Measurements from ENCODE around the gene FZR1. TPM values are rescaled to one million over a fixed set of nuclear protein-coding genes. Genes with fewer than 3 reads are reported as not detected.

Gene FZR1
- total and polyA plus RNA-seq, 8 donors, result 15.1 to 34.2 (median 20.4) TPM

GRCh38 chr19:3572132-3572854 lies 66.2 kb downstream of the FZR1 start:
- Histone ChIP-seq H3K36me3 (no peaks in the 10 kb centered on the region), H3K27me3 (no peaks in the 10 kb centered on the region), H3K4me1 (no peaks in the 10 kb centered on the region), H3K27ac (no peak overlapping the region), H3K9me3 (no peaks in the 10 kb centered on the region), H3K4me3 (peak overlapping the region; percentile 10 to 96 (median 92))
- 2 to 3% methylated on average over 48 of the region's 48 CpGs for WGBS, 2 donors
- ATAC-seq (peak; percentile 95 to 97 (median 96)), FAIRE-seq (peak; percentile 95), DNase-seq (peak; percentile 99 to 100 (median 100))
- intact Hi-C loops (cut with DNase I), result no loop called here
- TF ChIP-seq CTCF (IDR thresholded peaks at IDR 0.05), result no peak

- H3K36me3 ChIP-seq, result no peaks in the 10 kb centered on the region
- no peaks in the 10 kb centered on the region for H3K9me3 ChIP-seq
- no peak for TF ChIP-seq CTCF (IDR thresholded peaks at IDR 0.05)
- peak within 1 kb of the TSS; percentile 83 to 96 (median 92) for H3K4me3 ChIP-seq
- H3K27ac ChIP-seq, result peak within 1 kb of the TSS in 3 of 4 donors; percentile 48 to 68 (median 66)
- intact Hi-C loops (cut with DNase I), result no loop called here
- WGBS, 2 donors, result 1 to 2% methylated on average over 17 to 30 of the region's 30 CpGs
- H3K4me1 ChIP-seq, result no peaks in the 10 kb centered on the region
- DNase-seq (no peak), FAIRE-seq (no peak), ATAC-seq (no peak)
- H3K27me3 ChIP-seq, result no peaks in the 10 kb centered on the region
Measured at GRCh38 chr19:3572855-3573161, 66.7 kb downstream of the FZR1 start, which contains the start of gene HMG20B. HMG20B (plus strand) TSS chr19:3572944; CDS start chr19:3573310, 366 bp downstream.

- FAIRE-seq (no peak), DNase-seq (peak in 3 of 6 donors; percentile 43 to 86 (median 72)), ATAC-seq (peak; percentile 5 to 23 (median 18))
- H3K4me3 ChIP-seq, result peak overlapping the region; percentile 83 to 96 (median 92)
- no peaks in the 10 kb centered on the region for H3K27me3 ChIP-seq
- TF ChIP-seq CTCF (IDR thresholded peaks at IDR 0.05), result no peak
- intact Hi-C loops (cut with DNase I), result no loop called here
- H3K36me3 ChIP-seq, result no peaks in the 10 kb centered on the region
- H3K4me1 ChIP-seq, result no peaks in the 10 kb centered on the region
- H3K9me3 ChIP-seq, result no peaks in the 10 kb centered on the region
- H3K27ac ChIP-seq, result peak overlapping the region in 3 of 4 donors; percentile 48 to 68 (median 66)
- WGBS, 2 donors, result 1 to 2% methylated on average over 47 to 60 of the region's 60 CpGs
Measured at GRCh38 chr19:3573162-3573857, 67.2 kb downstream of the FZR1 start.

- Histone ChIP-seq H3K27ac (no peak overlapping the region), H3K4me3 (peak overlapping the region; percentile 83 to 96 (median 92)), H3K9me3 (no peaks in the 10 kb centered on the region), H3K36me3 (no peaks in the 10 kb centered on the region), H3K27me3 (no peaks in the 10 kb centered on the region), H3K4me1 (no peaks in the 10 kb centered on the region)
- no peak for TF ChIP-seq CTCF (IDR thresholded peaks at IDR 0.05)
- intact Hi-C loops (cut with DNase I), result no loop called here
- DNase-seq (peak; percentile 70 to 94 (median 82)), ATAC-seq (peak; percentile 5 to 35 (median 23)), FAIRE-seq (no peak)
- 64 to 73% methylated on average over 50 to 55 of the region's 55 CpGs for WGBS, 2 donors
Measured at GRCh38 chr19:3573858-3574637, 67.9 kb downstream of the FZR1 start.

Data from pancreas (tissue), 10 donors.